ENCODE results near the gene THAP7.

THAP7 gene

DNA sequence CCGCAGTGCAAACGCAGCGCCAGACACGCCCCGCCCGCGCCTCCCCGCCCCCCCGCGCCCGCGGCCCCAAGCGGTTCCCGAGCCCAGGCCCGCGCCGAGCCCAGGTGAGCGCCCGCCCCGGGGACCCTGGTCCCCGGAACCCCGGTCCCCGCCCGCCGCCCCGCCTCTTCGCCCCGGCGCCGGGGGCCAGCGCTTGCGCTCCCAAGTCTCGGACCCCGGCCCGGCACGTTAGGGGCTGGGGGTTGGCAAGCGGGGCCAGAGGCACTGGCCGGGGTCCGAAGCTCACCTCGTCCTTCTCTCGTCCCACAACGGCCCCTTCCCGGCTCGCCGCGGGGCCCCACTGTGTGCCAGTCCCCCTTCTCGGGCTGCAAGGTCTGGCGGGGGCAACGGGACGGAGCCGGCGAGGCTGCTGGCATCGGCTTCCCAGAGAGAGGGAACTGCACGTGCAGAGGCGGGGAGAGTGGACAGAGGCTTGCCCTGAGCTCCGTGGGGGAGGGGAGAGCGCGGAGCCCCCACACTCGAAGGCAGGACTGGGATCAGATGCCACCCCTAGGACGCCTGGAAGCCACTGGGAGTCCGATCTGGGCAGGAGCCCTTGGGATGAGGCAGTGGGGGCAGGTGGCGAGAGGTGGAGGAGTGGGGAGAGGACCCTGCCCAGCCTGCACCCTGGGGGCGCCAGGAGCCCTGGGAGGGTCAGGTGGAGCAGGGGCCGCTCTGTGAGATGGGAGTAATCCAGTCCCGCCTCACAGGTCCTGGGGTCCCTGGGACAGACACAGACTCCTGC, 36.6 kb downstream of the THAP7 start:
- in situ Hi-C loops (cut with HindIII; ENCODE audit: low sequenced_read_pairs) = no loop called here

DNA sequence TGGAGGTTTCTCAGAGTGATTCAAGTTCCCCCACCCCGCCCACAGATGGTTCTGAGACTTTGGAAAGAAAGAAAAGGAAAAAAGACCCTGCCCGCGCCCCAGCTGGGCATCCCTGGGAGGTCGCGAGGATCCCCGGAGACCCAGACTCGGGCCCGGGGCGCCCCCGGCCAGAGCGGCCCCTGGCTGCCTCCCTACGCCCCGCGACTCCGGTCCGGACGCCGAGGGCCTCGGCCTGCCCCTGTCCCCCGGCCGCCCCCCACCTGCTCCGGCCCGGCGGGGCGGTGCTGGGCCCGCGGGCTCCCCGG, 37.2 kb downstream of the THAP7 start:
- in situ Hi-C loops (cut with HindIII; ENCODE audit: low sequenced_read_pairs) = no loop called here

DNA sequence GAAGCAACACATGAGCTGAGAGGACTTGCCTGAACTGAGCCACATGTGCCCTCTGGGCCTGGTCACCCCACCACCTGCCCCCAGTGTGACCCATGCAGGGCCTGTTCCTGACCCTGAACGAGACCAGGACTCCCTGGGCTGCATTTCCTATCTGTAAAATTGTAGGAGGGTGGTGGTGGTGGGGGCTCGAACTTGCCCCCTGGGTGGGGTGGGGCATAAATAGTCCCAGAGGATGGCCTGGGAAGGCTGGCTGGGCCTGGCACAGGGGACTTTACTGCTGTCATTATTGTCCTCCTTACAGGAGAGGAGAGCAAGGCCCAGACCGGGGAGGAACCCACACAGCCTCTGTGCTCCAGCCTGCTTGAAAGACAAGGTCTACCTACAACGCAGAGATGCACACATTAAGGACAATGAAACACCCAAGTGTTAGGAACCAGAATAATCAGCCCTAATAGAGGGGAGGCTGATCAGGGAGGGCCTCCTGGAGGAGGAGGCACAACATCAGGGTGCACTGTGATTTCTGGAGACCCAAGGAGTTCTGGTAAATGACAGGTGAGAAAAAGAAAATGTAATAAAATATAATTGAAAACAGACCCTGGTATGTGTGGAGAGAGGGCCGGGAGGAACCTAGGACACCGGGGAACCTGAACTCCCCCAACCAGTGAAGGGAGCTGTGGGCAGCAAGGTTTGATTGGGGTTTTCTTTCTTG, 37.7 kb downstream of the THAP7 start:
- in situ Hi-C loops (cut with HindIII; ENCODE audit: low sequenced_read_pairs) = no loop called here

DNA sequence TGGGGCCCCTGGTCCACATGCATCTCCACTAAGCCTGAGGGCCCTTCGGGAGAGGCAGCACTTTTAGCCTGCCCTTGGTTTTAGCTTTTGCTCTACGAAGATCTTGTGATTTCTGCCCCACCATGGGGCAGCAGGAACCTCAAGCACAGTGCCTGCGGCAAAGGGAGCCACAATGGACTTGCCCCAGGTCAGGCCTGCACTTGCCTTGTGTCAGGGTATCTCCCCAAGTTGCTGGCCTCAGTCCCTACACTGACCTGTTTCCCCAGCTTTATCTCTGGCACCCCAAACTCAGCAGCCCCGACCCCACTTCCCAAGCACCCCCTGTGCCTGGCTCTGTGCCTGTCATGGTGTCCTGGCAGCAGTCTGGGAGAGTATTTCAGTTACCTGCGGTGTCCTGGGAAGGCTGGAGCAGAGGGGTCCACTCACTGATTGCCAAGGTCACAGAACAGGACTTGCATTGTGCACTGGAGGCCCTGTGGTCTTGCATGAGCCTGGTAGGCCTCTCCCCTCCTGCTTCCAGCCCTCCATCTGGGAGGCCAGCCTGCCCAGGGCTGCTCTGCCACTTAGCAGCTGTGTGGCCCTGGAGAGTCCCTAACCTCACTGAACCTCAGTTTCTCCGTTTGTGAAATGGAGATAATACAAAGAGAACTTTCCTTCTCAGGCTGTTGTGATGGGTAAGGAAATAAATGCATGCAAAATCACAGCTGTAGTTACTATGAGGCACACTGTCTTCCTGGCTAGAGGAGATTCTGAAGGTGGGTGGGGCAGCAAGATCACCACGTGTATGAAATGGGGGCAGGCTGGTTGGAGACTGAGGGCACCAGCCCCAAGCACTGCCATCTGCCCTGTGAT, 38.5 kb downstream of the THAP7 start:
- in situ Hi-C loops (cut with HindIII; ENCODE audit: low sequenced_read_pairs) = no loop called here

DNA sequence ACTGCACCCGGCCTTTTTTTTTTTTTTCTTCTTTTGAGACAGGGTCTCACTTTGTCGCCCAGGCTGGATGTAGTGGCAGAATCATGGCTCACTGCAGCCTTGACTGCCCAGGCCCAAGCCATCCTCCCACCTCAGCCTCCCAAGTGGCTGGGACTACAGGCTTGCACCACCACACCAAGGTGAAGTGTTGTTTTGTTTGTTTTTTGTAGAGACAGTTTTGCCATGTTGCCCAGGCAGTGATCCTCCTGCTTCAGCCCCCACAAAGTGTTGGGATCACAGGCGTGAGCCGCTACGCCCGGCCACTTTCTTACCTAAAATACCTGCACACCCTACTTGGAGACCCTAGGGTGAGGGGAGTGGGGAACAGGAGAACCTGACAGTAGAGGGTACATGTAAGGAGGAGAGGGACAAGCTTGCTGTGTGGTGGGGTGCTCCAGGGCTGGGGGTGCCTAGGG, 39.4 kb downstream of the THAP7 start:
- in situ Hi-C loops (cut with HindIII; ENCODE audit: low sequenced_read_pairs) = no loop called here

DNA sequence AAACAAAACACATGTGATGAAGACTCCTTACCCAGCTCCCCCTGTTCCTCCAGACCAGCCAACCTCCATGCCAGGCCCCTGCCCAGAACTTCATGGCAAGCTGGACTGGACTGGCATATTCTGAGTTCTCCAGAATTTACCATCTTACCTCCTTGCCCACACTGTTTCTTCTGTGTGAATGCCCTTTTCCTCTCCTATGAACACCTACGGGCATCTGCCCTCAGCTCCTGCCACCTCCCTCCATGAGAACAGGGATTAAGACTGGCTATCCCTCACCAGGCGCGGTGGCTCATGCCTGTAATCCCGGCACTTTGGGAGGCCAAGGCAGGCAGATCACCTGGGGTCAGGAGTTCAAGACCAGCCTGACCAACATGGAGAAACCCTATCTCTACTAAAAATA, 41.3 kb downstream of the THAP7 start:
- in situ Hi-C loops (cut with HindIII; ENCODE audit: low sequenced_read_pairs) = no loop called here

DNA sequence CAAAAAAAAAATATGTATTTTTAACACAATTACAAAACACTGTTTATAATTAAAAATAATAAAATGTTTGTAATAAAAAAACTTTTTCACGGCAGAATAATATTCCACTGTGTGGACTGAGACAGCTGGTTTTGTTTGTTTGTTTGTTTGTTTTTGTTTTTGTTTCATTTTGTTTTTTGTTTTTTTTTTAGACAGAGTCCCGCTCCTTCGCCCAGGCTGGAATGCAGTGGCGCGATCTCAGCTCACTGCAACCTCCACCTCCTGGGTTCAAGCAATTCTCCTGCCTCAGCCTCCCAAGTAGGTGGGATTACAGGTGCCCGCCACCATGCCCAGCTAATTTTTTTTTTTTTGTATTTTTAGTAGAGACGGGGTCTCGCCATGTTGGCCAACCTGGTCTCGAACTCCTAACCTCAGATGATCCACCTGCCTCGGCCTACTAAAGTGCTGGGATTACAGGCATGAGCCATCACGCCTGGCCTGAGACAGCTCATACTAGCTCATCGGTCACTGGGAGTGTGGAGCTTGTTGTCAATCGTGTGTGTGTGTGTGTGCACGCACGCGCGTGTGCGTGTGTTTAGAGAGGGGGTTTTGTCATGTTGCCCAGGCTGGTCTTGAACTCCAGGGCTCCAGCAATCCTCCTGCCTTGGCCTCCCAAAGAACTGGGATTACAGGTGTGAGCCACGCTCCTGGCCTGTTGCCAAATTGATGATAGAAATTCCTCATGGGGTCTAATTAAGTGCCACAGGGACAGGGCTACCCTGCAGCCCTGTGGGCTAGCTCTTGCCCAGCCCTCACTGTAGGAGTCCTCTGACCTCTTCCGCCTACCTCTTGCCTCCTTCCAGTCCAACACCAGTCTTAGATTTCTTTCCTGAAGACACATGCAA, 42.1 kb downstream of the THAP7 start:
- in situ Hi-C loops (cut with HindIII; ENCODE audit: low sequenced_read_pairs) = no loop called here

DNA sequence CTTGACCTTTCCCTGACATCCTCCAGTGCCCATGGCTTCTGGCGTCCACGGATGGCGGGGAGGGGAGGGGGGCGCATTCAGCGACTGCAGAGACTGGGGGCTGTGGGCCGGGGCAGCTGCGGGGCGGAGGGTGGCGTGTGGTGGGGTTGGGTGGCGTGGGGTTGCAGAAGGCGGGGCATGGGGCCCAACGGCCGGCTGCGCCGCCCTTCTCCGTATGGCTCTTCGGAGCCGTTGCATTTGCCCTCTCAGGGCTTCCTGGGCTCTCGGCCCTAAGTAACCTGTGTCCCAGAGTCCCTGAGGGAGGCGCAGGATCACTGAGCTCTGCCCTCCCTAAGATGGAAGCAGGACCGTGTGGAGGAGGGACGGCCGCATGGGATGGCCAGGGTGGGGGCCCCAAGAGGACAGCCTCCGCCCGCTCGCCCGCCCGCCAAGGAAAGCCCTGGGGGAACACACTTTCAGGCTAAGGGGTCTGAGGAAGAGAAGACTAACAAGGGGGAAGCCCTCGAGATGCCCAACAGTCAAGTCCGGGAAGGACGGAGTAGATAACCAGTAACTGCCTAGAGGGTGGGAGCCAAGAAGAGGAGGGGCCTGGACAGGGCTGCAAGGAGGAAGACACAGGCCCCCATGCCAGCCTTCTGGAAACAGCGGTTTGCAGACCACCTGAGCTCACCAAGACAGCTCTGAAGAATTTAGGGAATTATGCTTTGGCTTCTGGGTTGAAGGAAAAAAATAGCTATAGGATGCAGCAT, 44.1 kb downstream of the THAP7 start:
- in situ Hi-C loops (cut with HindIII; ENCODE audit: low sequenced_read_pairs) = no loop called here

DNA sequence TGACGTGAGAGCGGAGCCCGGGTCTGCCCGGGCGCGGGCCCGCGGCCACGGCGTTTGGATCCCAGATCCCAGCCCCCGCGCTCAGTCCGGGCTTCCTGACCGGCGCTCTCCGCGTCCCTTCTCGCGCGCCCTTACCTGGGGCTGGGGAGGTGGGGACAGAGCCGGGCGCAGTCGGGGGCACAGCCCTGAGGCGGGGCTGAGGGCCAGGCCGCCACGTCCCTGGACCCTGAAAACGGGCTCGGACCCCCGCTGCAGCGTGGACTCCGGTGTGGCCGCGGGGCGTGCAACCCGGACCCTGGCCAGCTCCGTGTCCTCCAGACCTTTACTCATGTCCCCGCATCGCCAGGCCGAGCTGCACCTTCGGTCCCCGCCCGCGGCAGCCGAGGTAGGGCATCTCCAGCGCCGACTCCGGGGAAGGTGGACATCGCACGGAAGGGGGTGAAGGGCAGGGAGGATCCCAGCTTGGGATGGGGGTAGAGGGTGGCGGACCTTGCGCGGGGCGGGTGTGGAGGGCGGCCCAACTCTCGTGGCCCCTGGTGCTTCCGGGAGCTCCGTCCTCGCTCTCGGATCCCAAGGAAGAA, 44.7 kb downstream of the THAP7 start:
- in situ Hi-C loops (cut with HindIII; ENCODE audit: low sequenced_read_pairs) = no loop called here

DNA sequence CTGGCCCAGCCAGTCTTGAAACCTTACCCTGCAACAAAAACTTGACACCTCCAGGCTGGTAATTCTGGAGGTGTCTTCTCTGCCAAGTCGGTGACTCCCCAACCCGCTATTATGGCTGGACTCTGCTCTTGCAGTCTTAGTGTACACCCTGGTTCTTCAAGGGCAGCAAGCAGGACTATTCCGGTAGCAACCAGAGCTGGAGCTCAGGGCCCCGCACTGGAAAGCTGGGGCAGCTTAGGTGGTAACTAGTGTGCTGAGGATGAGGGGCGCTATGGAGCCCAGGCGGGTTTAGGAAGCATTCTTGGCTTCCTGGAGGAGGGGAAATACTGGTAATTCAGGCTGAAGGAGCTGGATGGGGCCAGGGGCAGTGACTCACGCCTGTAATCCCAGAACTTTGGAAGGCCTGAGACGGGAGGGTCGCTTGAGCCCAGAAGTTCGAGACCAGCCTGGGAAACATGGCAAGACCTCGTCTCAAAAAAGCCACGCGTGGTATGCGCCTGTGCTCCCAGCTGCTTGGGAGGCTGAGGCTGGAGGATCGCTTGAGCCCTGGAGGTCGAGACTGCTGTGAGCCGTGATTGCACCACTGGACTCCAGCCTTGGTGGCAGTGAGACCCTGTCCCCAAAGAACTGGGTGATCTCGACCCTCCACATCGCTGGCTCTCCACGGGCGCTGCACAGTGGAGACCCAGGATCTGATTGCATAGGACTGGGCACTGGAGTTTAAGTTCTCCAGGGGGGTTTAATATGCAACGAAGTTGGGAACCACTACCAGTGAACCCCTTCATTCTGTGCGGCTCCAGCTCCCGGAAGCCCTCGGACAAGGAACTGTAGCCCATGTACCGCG, 45.4 kb downstream of the THAP7 start:
- in situ Hi-C loops (cut with HindIII; ENCODE audit: low sequenced_read_pairs) = no loop called here

DNA sequence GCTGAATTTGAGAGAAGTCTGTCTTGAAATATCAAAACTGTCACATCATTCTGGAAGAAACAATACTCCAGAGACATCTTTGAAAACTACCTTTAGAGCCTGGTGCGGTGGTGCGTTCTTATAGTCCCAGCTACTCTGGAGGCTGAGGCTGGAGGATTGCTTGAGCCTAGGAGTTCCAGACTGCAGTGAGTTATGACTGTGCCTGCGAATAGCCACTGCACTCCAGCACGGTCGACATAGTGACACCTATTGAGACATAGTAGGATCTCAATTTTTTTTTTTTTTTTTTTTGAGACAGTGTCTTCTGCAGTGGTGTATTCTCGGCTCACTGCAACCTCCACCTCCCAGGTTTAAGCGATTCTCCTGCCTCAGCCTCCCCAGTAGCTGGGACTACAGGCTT, 46.4 kb downstream of the THAP7 start:
- in situ Hi-C loops (cut with HindIII; ENCODE audit: low sequenced_read_pairs) = no loop called here

DNA sequence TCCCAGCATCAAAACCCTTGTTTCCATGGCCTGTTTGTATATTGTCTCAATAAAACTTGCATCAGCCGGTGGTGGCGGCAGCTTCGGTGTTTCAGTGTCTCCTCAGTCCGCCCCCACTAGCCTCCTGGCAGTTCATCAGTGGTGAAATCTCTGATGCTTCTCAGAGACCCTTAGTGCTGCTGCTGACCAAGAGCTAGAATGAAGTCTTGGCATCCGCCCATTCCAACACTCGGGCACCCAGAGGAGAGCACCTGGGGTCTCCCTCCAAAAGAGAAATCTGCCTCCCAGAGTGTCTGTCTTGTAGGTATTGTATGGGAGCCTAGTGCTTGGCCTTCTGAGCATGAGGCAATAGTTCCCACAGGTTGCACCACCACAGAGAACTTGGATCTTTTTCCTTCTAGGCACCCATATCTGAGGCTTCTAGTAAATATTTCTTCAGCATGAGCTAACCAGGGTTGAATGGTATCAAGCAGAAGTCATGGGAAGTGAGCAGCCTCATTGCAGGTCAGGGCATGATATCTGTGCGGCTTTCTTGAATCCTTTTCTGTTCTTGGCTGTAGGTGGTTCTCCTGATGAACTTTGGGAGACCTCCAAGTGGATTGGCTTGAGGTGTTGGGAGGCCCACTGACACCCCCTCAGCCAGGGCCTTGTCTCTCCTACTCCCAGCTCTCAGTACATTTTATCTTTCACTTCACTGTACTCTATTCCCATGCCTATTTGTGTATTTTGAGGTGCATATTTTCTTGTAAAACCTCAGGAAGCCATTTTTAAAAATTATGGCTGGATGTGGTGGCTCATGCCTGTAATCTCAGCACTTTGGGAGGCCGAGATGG, 48.0 kb downstream of the THAP7 start:
- in situ Hi-C loops (cut with HindIII; ENCODE audit: low sequenced_read_pairs) = no loop called here

DNA sequence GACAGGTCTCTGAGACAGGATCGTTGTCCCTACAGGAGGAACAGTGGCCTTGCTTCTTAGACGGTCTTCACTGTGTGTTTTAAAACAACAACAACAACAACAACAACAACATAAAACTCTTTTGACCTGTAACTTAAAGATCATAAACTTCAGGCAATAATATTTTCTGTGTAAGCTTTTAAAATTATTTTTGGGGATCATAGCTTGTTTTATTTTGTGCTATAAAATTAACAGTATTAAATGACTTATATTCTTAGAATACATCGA, 48.6 kb downstream of the THAP7 start:
- in situ Hi-C loops (cut with HindIII; ENCODE audit: low sequenced_read_pairs) = no loop called here

DNA sequence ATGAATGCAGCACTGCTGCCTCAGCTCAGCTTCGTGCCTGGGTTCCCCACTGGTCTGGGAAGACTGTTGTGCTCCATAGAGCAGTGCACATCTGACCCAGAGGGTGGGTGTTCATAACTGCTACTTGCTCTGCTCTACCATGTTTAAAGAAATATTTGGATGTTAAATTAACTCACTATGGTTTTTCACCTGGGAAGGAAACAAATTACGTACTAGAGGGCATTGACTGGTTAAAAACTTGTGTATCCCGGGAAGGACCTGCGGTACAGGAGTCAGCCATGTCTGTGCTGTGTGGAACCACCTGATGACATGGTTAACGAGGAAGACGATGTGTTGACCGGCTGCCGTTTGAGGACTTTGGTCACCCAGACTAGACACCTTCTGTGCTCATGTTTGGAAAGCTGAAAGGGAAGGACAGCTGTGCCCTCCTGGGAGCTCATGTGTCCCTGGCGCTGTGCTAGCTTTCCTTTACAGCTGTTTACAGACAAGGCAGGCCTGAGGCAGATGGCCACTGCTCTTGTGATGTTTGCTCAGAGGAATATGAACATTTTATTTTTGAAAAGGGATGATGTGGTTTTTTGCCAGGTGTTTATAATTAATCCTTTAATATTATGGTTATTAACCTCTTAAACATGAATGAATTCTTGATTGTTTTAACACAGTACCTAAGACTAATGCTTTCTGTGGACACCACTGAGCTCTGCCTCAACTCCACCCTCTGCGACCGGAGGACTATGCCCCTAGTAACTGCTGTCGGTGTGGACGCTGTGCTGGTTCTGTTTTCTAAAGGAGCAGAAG, 49.2 kb downstream of the THAP7 start:
- in situ Hi-C loops (cut with HindIII; ENCODE audit: low sequenced_read_pairs) = no loop called here

DNA sequence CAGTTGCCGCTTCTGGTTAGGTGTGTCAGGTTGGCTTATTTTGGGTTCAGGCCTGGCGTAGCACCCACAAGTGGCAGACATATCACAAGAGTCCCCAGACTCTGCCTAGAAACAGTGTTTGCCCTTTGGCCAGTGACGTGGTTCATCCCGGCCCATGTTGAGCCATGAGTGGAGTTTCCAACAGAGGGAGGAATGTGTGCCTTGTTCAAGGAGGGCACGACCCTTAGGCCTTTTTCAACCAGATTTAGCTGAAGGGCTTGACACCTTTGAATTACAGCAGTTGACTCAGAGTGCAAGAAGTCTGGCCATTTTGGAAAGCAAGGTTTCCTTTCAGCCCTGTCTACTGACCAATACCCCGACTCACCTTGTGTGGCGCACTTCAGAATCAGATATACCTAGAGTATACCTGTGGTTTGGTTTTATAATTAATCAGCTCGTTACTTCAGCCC, 50.0 kb downstream of the THAP7 start:
- in situ Hi-C loops (cut with HindIII; ENCODE audit: low sequenced_read_pairs) = no loop called here

DNA sequence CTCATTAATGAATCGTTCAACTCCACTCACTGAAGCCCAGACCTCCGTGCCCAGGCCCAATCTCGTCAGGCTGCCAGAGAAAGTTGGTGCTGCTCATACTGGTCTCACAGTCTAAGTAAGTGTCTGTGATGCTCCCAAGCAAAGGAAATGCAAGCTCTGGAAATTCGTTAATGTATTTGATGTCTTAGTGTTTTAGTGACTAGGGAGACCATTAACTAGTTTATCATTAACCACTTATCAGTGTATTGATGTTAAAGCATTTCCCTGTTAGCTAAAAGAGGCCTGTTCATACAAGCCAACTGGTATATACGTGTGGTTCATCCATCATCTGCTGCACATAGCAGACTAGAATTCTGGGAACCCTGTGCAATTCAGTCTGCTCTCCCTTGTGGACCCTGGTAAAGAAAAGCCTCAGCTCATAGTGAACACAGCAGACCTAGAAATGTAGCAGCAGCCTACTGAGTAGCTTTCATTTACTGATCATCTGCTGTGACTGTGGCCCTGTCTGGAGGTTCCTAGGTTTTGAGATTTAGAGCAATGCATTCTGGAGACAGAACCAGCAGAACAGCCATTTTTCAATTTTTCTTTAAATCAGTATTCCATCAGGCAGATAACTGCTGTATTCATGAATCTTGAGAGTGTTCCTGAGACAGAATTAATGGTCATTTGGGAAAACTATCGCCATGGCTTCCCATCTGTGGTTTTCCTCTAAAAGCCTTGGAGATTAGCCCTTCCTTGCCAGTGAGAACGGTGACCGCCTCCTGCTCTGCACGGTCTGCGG, 50.6 kb downstream of the THAP7 start:
- in situ Hi-C loops (cut with HindIII; ENCODE audit: low sequenced_read_pairs) = no loop called here
